ENCODE measurements around the gene ARHGEF11.

ARHGEF11 gene

DNA sequence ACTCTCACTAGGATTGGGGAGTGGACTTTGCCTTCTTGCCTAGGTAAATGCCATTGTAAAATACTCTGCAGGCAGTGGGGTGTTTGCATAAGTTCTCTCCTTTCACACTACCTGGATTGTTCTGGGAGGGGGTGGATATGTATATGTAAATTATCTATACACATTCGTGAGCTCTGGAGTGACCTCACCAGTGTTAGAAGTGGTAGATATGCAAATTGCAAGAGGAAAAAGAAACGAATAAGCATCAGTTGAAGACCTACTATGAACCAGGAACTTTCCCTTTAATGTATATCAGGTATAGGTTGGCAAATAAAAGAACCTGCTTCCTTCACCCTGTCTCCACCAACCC, 1.5 kb upstream of the ARHGEF11 start:
- TF ChIP-seq, protein P1, sequence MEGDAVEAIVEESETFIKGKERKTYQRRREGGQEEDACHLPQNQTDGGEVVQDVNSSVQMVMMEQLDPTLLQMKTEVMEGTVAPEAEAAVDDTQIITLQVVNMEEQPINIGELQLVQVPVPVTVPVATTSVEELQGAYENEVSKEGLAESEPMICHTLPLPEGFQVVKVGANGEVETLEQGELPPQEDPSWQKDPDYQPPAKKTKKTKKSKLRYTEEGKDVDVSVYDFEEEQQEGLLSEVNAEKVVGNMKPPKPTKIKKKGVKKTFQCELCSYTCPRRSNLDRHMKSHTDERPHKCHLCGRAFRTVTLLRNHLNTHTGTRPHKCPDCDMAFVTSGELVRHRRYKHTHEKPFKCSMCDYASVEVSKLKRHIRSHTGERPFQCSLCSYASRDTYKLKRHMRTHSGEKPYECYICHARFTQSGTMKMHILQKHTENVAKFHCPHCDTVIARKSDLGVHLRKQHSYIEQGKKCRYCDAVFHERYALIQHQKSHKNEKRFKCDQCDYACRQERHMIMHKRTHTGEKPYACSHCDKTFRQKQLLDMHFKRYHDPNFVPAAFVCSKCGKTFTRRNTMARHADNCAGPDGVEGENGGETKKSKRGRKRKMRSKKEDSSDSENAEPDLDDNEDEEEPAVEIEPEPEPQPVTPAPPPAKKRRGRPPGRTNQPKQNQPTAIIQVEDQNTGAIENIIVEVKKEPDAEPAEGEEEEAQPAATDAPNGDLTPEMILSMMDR (IDR thresholded peaks at IDR 0.05; ENCODE audit: extremely low read depth, missing control alignments), result no peak
- no peak for DNase-seq (ENCODE audit: low spot score)

DNA sequence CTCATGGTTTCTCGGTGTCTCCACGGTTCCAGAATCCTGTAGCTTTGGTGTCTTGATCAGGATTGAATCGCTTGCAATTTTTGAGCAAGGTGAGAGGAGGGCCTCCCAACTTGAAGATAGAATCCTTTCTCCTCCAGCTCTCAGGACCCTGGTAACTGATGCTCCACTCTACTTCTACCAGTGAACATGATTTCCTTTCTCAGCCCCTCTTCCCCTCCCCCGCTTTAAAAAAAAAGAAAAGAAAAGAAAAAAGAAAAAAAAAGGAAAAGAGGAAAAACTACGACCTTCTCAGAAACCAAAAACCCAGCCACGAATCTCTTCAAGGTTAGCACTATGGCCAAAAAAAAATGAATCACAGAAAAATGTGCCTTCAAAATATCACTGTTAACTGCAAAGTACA, 1.2 kb downstream of the ARHGEF11 start:
- DNase-seq (ENCODE audit: low spot score), result no peak
- TF ChIP-seq, protein P1 (IDR thresholded peaks at IDR 0.05; ENCODE audit: extremely low read depth, missing control alignments), result no peak

DNA sequence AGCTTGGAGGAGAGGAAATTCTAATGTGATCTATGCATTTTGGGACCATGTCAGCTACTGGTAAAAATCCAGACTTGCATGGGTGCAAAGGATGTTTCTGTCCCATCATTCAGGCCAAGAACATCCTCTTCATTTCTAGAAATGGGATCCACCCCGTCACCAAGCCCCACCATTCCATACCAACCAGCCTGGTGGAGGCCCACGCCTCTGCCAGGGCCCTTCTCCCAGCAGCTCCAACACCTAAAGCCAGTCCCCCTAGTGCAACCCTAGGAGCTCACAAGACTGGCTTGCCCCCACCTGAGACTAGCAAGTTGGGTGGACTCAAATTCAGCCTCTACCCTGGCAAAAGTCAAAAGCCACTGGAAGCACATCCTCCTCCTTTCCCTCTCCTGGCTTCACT, 1.9 kb downstream of the ARHGEF11 start:
- DNase-seq (ENCODE audit: low spot score), result no peak
- TF ChIP-seq, protein P1 (IDR thresholded peaks at IDR 0.05; ENCODE audit: extremely low read depth, missing control alignments), result no peak

DNA sequence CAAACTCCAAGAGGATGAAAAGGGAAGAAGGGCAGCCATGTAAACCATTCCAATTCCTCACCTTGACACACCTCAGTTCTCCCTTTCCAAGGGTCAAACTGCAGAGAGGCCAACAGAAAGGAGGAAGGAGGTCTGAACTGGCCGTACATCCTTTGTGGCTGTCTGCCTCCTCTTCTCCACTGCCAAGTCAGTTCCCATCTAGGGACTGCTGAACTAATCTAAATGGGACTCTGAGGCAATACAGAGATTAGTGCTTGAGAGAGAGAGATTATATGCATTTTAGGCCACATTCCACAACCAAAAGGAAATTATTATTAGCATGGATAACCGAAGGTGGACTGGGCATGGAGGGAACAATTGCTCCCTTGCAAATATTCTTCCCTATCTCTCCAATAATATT, 2.7 kb downstream of the ARHGEF11 start:
- TF ChIP-seq, protein P1 (IDR thresholded peaks at IDR 0.05; ENCODE audit: extremely low read depth, missing control alignments), result no peak
- no peak for DNase-seq (ENCODE audit: low spot score)

DNA sequence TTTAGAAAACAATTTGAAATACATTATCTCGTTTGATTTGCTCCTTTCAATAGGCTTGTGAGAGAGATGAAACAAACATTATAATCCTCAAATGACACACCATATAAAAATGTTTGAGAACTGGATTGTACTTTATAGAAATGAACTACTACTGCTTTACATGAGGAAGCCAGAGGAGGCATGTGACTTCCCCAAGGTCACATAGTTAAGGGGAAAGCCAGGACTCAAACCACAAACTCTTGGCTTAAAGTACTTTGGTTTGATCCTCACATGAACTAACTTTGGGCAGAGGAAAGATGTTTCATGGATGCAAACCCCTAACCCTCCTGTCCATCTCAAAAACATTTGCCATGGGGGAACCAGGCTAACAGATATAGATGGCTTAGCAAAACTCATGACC, 4.7 kb downstream of the ARHGEF11 start:
- TF ChIP-seq, protein P1 (IDR thresholded peaks at IDR 0.05; ENCODE audit: extremely low read depth, missing control alignments), result no peak
- DNase-seq (ENCODE audit: low spot score), result no peak

DNA sequence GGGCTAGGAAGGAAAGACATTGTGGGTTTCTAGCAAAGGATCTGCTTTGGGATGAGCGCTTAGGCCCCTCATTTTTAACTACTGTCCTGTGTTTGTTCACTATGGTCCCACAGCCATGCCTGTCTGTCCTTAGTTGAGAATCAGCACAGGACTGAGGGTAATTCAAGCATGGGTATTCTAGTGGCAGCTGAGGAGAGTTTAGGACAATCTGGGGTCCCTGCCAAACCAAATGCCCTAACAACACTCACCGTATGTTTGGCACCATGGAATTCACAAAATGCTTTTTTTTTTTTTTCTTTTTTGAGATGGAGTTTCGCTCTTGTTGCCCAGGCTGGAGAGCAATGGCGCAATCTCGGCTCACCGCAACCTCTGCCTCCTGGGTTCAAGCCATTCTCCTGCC, 10.4 kb downstream of the ARHGEF11 start:
- no peak for DNase-seq (ENCODE audit: low spot score)

DNA sequence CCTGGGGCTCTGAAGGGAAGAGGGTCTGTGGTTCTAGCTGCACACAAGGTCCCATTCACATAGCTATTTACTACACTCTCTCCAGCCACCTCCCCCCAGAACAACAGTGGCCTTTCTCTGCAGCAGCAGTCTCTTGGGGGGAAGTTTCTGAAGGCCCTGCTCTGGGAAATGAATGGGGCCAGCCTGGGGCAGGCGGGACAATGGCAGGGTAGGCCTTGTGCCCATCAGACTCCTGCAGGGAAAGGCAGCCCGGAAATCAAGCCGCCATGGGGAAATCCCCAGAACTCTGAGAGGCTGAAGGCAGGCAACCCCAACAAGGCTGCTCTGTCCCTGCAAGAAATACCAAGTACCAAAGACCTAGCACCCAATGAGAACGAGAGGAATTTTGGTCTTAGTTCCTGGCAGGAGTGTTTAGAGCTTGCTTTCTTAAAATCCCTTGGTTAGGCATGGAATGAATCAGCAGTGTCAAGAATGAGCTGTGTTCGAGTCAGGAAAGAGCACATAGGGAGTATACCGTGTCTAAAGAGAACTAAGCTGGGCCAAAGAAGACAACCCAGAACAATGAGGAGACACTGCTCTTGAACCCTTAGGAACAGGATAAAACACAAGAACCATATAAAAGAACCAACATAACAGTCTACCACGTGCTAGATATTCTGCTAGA, 11.3 kb downstream of the ARHGEF11 start:
- TF ChIP-seq, protein P1 (IDR thresholded peaks at IDR 0.05; ENCODE audit: extremely low read depth, missing control alignments), result no peak
- no peak for DNase-seq (ENCODE audit: low spot score)

More for the DNA sequence above, 10.4 kb downstream of the ARHGEF11 start:
- TF ChIP-seq, protein P1 (IDR thresholded peaks at IDR 0.05; ENCODE audit: extremely low read depth, missing control alignments), result no peak
